Measurements from ENCODE around the gene GAPDH.
"Not testable (repeated sequence)": the region's sequence is repeated elsewhere in the genome, so short reads cannot be mapped to it uniquely, and the experiment has no call there.

The GAPDH gene

DNA sequence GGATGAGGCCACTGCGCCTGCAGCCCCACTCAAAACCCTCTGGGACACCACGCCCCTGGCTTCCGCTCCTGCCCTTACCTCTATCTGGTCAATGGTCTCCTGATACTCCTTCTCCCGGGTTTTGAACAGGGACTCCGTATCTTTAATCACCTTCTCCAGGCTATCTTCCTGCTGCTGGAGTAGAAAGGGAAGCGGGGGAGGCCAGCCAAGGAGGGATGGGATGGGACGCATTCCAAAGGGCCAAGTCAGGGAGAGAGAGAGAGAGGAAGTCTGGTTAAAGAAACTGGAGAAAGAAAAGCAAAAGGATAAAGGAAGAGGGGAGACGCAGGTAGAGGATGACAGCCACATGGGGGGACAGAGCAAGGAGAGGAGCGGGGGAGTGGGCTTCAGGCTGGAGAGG, 13.7 kb downstream of the GAPDH start:
- peak; percentile 89 for DNase-seq

DNA sequence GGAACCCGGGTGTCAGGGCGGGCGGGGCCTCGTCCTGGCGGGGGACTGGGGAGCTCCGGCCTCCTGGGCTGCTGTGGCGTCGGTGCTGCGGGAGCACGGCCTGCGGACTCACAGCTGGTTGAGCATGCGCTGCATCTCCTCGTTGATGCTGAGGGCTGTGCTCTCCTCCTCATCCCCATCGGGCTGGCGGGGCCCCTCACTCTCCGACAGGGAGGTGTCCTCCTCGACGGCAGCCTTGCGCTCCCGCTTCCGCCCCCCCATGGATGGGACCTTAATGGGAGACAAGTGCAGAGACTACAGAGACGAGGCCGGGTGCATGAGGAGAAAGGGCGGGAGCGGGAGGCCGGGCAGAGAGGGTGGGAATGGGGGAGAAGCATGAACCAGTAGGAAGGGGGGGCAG, 14.2 kb downstream of the GAPDH start:
- no peak for DNase-seq

- DNase-seq = peak; percentile 87
These were observed 14.8 kb downstream of the GAPDH start for GRCh38 chr12:6548966-6549683.

DNA sequence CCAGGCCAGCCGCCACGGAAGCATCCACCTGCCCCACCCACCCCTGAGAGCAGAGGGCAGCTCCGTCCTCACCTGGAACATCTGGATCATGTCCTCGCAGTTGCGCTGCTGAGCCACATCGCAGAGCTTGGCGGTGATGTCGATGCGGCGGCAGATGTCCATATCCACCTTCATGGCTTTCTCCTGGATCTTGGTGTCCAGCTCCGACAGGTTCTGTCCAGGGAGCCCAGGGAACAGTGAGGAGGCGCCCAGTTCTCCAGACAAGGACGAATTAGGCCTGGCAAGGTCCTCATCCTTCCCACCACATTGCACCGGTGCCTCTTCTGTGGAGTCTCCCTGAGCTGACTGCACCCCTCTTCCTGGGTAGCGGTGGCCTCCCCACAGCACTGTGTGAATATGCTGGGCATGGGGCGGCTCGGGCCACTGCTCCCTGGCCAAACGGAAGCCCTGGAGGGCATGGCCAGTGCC, 15.4 kb downstream of the GAPDH start:
- DNase-seq = no peak

DNA sequence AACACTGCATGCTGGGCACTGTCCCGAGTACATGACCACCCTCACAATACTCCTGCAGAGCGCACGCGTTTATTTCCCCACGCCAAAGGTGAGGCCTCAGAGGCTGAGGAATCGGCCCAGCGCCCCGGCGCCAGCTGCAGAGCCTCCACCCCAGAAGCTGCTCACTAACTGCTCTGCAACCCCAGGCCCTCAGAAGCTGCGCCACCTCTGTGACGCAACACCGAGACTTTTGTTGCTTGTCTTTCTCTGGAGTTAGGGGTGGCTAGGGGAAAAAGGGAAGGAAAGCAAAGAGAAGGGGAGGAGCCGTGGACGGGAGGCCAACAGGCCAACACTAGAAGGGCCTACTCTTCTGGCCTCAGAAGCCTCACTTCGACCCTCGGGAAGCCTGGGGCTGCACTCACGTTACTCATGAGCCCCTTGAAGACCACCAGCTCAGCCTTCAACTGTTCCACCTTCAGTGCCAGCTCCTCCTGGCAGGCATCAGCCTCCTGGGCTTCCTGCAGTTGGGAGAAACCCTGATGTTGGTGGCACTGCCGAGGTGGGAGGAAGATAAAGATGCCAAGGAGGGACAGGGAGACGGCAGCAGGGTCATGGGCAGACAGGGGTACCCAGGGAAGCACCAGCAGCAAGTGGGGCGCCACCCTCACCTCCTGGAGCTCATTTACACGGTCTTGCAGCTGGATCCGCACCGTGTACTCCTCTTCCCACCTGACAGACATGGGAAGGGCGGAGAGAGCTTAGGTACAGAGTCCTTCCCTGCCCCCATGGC, 16.2 kb downstream of the GAPDH start:
- DNase-seq = no peak

DNA sequence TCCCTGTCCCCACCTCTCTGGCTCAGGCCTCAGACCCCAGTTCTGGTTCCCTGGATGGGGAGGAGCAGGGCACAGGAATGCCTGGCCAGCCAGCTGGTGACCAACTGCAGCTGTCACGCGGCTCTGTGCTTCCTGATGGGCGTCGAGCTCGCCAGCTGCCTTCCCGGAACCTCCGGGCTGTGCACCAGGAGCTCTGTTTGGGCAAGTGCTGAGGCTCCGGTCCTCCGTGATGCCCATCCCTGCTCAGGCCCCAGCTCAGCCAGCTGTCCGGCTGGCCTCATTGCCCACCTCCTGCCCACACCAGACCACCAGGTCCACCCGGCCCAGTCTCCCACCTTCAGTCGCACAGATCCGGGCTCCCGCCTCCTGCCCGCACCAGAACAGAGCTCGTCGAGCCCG, 16.7 kb downstream of the GAPDH start:
- DNase-seq = no peak

- peak; percentile 73 for DNase-seq
These were observed 17.3 kb downstream of the GAPDH start for GRCh38 chr12:6551496-6552139.

DNA sequence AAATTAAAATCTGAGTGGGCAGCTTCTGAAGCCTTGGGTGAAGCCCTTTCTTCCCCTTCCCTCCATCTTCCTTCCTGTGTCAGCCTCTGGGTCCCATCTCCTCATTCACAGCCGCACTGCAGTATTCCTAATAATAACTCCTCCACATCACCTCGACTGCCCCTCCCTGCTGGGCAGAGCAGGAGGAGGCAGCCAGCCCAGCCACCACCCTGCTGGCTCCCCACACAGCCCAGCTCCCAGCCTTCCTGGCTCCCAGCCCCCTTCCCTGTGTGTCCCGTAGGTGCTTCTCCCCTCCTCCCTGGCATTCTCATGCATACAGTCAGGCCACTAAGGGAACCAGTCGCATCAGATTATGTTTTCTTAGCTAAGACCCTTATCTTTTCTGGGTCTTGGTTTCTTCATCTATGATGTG, 17.8 kb downstream of the GAPDH start:
- no peak for DNase-seq

DNA sequence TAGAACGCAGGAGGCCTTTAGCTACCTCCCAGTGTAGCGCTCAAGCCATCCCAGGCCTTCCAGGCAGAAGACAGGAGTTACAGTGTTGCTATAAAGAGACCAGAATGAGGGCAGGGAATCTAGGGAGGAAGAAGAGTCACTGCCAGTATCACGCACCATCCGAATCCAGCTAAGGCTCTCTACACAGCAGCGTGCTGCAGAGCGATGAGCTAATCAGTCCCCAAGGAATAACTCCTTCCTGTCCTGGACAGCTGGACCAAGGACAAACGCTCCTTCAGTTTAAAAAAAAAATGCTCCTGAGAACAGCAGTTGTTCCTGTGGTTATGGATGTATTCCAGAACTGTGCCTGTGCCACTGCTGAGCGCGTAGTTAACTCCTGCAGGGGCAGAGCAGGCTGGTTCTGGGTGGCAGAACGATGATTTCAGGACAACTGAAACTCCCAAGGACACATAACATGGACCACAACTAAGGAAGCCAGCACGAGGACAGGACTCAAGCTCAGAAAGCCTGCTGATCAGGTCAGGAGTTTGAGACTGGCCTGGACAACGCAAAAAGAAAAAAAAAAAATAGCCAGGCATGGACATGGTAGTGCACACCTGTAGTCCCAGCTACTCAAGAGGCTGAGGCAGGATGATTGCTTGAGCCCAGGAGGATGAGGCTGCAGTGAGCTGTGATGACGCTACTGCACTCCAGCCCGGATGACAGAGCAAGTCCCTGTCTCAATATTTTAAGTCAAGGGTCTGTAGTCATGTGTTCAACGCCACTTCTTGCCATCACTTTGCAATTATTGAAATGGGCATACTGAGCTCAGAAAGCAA, 18.9 kb downstream of the GAPDH start:
- peak; percentile 87 for DNase-seq

DNA sequence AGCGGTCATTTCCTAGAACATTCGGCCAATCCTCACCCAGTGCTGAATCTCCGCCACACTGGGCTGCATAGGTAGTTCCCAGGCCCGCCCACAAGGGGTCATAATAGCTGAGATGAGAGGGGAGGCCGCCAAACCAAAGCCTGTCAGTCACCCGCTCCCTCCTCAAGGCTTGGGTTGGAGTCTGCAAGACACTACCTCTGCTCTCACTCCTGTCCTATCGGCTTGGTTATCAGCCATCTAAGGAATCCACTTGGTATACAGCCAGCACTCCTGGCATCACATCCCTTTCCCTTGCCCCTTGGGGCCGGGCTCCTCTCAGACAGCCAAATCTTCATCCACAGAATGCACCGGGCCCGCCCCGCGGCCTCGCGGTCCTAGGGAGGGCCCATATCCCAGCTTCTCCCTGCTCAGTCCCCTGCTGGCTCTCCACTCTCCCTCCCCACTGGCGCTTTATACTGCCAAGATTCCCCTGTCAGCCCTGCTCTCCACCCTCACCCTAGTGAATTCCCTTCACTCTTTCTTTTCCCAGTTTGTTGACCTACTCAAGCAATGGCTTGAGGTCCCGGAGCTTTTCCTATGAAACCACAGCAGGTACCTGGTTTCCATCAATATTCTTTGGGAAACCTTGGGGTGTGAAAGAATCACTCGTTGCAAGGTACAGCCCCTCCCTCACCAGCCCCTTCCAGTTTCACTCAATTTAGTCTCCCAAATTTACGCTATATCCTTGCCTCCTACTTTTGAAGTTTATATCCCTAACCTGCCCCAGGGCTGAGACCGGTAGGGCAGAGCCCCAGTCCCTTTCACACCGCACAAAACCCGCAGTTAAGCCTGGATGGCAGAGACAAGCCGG, 20.1 kb downstream of the GAPDH start:
- peak; percentile 74 for DNase-seq

GRCh38 chr12:6555018-6555691, 20.8 kb downstream of the GAPDH start:
- DNase-seq = no peak

GRCh38 chr12:6556496-6556817, 22.1 kb downstream of the GAPDH start:
- DNase-seq = not testable (repeated sequence)

DNA sequence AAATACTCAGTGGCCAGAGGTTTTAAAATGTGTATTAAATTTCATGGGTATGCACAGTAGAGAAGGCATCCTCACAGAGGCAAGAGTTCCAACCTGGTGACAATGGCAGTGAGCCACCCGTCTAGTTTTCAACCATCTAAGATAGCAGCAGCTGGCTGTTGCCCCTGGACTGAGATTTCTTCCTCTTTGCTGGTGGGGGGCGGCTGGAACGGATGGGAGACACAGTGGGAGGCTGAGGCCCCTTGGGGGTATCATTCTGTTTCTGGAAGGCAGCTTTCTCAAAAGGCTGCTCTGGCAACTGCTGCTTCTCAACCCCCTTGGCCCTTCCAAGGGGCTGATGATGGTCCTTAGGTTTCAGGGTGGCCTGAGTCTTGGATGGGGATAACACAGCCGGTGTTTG, 22.5 kb downstream of the GAPDH start:
- no peak for DNase-seq

DNA sequence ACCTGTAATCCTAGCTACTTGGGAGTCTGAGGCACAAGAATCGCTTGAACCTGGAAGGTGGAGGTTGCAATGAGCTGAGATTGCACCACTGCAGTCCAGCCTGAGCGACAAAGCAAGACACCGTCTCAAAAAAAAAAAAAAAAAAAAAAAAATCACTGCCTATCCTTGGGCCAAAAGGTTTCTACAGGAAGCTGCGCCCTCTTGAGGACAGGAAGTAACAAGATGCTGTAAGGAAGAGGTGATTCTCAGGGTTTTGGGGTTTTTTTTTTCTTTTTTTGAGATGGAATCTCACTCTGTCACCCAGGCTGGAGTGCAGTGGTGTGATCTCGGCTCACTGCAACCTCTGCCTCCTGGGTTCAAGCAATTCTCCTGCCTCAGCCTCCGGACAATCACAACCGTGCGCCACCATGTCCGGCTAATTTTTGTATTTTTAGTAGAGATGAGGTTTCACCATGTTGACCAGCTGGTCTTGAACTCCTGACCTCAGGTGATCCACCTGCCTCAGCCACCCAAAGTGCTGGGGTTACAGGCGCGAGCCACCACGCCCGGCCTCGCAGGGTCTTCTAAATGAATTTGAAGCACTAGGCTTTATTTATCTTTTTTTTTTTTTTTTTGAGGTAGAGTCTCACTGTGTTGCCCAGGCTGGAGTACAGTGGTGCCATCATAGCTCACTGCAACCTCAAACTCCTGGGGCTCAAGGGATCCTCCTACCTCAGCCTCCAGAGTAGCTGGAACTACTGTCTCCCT, 23.9 kb downstream of the GAPDH start:
- DNase-seq = peak; percentile 77

DNA sequence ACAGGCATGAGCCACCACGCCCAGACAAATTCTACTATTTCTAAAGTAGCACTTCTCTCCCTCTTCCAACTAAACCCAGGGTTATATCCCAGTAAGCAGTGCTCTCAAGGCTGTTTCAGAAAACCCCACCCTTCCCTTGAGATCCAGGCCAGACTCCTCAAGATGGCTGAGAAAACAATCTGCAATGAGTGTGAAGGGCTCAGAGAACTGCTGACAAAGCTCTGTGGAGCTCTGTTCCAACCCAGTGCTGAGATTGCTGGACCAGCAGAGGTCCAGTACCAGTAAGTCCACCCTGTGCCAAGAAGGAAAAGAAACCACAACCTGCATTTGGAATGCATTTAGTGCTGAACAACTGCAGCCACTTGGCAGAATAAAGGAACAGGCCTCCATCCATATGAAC, 25.2 kb downstream of the GAPDH start:
- DNase-seq = no peak

DNA sequence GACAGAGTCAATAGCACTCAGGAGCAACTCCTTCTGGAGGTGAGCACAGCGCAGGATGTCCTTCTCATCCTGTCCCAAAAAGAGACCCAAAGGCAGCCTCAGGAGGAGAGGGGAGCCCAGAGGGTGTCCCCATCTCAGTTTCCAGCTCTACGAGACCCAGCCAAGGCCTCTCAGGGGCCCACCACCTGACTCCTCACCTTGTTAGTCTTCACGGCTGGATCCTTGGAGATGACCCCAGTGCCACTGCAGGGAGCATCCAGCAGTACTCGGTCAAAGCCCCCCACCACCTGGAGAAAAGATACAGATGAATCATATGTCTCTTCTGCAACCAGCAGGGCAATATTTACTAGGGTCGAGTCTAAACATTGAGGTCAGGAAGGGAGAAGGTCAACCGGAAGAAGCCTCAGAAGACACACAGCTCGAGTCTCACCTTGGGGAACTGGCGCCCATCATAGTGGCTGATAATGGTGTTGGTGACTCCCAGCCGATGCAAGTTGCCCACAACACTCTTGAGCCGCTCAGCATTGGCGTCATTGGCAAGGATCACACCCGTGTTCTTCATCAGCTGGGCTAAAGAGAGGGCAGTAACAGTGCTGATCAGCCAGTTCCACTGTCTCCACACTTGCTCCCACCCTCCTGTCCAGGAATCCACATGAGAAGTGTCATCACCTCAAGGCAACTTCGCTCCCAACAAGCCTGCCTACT, 26.3 kb downstream of the GAPDH start:
- DNase-seq = no peak

- DNase-seq = no peak
These were observed 28.6 kb downstream of the GAPDH start for GRCh38 chr12:6562881-6563280.

DNA sequence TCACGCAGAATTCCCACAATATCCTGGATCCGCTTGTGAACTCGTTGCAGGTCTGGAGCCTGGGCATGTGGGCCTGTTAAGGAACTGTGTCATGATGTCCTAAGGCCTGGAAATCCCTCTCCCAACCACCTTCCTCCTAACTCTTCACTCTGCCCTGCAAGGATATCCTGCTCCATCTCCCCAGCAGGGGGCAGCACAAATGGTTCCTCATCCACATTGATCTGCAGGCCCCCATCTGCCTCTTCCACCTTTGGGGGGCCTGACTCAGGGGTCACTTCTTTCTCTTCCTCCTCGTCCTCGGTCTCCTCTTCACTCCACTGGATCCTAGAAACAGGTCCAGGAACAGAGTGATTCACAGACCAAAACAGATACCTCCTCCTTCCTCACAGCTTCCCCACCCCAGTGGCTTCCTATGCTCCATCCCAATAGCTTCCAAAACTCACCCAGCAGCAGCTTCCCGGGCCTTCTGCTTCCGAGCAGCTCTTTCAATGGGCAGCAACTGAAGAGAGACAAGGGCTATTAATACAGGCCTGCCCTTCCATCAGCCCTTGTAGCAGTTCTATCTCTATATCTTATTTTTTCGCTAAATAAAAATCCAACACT, 29.2 kb downstream of the GAPDH start:
- peak; percentile 40 for DNase-seq

DNA sequence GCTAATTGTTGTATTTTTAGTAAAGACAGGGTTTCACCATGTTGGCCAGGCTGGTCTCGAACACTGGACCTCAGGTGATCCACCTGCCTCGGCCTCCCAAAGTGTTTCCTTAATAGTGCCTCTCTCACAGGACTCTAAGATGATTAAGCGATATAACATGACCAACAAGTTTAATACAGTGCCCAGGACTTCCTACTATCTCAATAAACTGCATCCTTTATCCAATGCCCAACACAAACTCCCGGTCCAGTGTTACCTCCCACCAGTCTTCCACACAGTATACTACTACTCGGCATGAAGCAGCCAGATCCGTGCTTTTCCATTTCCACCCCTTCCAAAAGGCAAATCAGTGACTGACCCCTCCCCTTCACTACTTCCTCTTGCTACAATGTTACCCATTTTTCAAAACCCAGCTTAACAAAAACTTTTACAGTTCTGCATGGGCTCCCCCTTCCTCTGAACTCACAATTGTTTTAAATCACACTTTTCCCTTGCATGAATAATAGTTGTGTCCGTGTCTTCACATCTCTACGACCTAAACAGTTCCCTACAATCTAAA, 32.9 kb downstream of the GAPDH start:
- no peak for DNase-seq
